ENCODE measurements around the gene FYB2.

Gene FYB2

GRCh38 chr1:56675763-56676162 lies 143.4 kb downstream of the FYB2 start:
- H3K4me3 ChIP-seq (ENCODE audit: low read depth, low read length) = no peak overlapping the region
- TF ChIP-seq, protein P1, sequence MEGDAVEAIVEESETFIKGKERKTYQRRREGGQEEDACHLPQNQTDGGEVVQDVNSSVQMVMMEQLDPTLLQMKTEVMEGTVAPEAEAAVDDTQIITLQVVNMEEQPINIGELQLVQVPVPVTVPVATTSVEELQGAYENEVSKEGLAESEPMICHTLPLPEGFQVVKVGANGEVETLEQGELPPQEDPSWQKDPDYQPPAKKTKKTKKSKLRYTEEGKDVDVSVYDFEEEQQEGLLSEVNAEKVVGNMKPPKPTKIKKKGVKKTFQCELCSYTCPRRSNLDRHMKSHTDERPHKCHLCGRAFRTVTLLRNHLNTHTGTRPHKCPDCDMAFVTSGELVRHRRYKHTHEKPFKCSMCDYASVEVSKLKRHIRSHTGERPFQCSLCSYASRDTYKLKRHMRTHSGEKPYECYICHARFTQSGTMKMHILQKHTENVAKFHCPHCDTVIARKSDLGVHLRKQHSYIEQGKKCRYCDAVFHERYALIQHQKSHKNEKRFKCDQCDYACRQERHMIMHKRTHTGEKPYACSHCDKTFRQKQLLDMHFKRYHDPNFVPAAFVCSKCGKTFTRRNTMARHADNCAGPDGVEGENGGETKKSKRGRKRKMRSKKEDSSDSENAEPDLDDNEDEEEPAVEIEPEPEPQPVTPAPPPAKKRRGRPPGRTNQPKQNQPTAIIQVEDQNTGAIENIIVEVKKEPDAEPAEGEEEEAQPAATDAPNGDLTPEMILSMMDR (IDR thresholded peaks at IDR 0.05; ENCODE audit: low read depth, low read length) = no peak

- H3K4me3 ChIP-seq (ENCODE audit: low read depth, low read length) = no peak overlapping the region
- TF ChIP-seq, protein P1 (IDR thresholded peaks at IDR 0.05; ENCODE audit: low read depth, low read length) = no peak
Observed at GRCh38 chr1:56672579-56672978, 146.6 kb downstream of the FYB2 start.

GRCh38 chr1:56671542-56671941 lies 147.7 kb downstream of the FYB2 start:
- TF ChIP-seq, protein P1 (IDR thresholded peaks at IDR 0.05; ENCODE audit: low read depth, low read length) = no peak
- H3K4me3 ChIP-seq (ENCODE audit: low read depth, low read length) = no peak overlapping the region

DNA sequence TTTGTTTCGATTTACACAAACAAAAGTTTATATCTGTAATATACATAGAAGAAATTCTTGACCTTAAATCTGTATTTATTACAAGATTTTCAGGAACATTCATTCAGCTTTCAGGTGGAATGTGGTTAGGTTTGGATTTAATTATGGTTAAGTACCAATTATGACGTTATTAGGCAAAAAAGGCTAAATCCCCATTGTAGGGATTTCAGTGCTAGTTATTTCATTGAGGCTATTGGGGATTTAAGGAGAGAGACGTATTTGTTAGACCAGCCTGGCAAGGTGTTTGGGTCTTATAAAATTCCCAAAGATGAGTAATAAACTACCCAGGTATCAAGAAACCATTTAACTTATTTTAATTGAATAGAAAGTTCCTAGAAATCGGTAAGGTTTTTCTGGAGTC lies 148.1 kb downstream of the FYB2 start:
- no peak overlapping the region for H3K4me3 ChIP-seq (ENCODE audit: low read depth, low read length)
- TF ChIP-seq, protein P1 (IDR thresholded peaks at IDR 0.05; ENCODE audit: low read depth, low read length) = no peak

- H3K4me3 ChIP-seq (ENCODE audit: low read depth, low read length) = no peak overlapping the region
- TF ChIP-seq, protein P1 (IDR thresholded peaks at IDR 0.05; ENCODE audit: low read depth, low read length) = no peak
Observed at GRCh38 chr1:56670350-56670749, 148.9 kb downstream of the FYB2 start.
